Liver (tissue), 9 donors: ENCODE data around the gene RASGRP2. TPM values are rescaled to one million over a fixed set of nuclear protein-coding genes. Genes with fewer than 3 reads are reported as not detected.
A peak's percentile ranks its signal among the peaks of the same experiment; 100 is the strongest.

Source experiments
- DNase-seq: peaks from one replicate; pipeline ENCODE4 v3.0.0-alpha.2; 2017; ENCODE audit warnings: low spot score
- H3K27ac ChIP-seq, 2 donors: one replicate each; pipeline ENCODE4 v1.7.0; 2013; ENCODE audit warnings: inconsistent platforms in 2 of 2, low read length in 2 of 2, control low read depth in 1 of 2, low read depth in 1 of 2, mild to moderate bottlenecking in 1 of 2
- H3K27me3 ChIP-seq, 4 donors: one replicate each; pipeline versions ENCODE4 v1.6.1 to v1.7.0; 2013; ENCODE audit warnings: low read length in 3 of 4, inconsistent platforms in 1 of 4, mild to moderate bottlenecking in 1 of 4, moderate library complexity in 1 of 4; ENCODE audit not compliant: control insufficient read depth in 4 of 4, insufficient read depth in 4 of 4
- H3K36me3 ChIP-seq, 4 donors: one replicate each; pipeline versions ENCODE4 v1.6.1 to v1.7.0; 2013; ENCODE audit warnings: low read length in 3 of 4, mild to moderate bottlenecking in 3 of 4, low read depth in 1 of 4, moderate library complexity in 1 of 4; ENCODE audit not compliant: control insufficient read depth in 4 of 4, insufficient read depth in 3 of 4
- H3K4me1 ChIP-seq, 4 donors: one replicate each; pipeline versions ENCODE4 v1.6.1 to v1.7.0; 2013; ENCODE audit warnings: low read length in 3 of 4, mild to moderate bottlenecking in 3 of 4, moderate library complexity in 1 of 4; ENCODE audit not compliant: control insufficient read depth in 4 of 4, insufficient read depth in 4 of 4
- H3K4me3 ChIP-seq, 3 donors: one replicate each; pipeline versions ENCODE4 v1.6.1 to v1.7.0; 2013; ENCODE audit warnings: low read length in 3 of 3, control low read depth in 1 of 3, low read depth in 1 of 3, mild to moderate bottlenecking in 1 of 3
- H3K9ac ChIP-seq, 2 donors: one replicate each; pipeline ENCODE4 v1.7.0; 2013; ENCODE audit warnings: low read length in 2 of 2, mild to moderate bottlenecking in 2 of 2, moderate library complexity in 2 of 2, control low read depth in 1 of 2, low read depth in 1 of 2
- H3K9me3 ChIP-seq, 4 donors: one replicate each; pipeline versions ENCODE4 v1.6.1 to v1.7.0; 2013; ENCODE audit warnings: low read length in 3 of 4; ENCODE audit not compliant: control insufficient read depth in 4 of 4
- FOXA1 ChIP-seq: IDR thresholded peaks from 2 replicates; pipeline ENCODE4 v1.6.1; 2016; ENCODE audit warnings: antibody characterized with exemption
- FOXA2 ChIP-seq: IDR thresholded peaks from 2 replicates; pipeline ENCODE4 v1.6.1; 2016; ENCODE audit warnings: antibody characterized with exemption
- GABPA ChIP-seq, 2 donors: IDR thresholded peaks in 1 of 2; conservative IDR thresholded peaks in 1 of 2; 2 replicates each; pipeline ENCODE4 v1.6.1; 2016; ENCODE audit warnings: antibody characterized with exemption in 2 of 2, mild to moderate bottlenecking in 1 of 2, moderate library complexity in 1 of 2
- HNF4A ChIP-seq, 2 donors: conservative IDR thresholded peaks; 2 replicates each; pipeline ENCODE4 v1.6.1; 2016; ENCODE audit warnings: antibody characterized with exemption in 2 of 2, mild to moderate bottlenecking in 2 of 2
- MAX ChIP-seq: IDR thresholded peaks from 2 replicates; pipeline ENCODE4 v1.6.1; 2016; ENCODE audit warnings: antibody characterized with exemption
- NR2F2 ChIP-seq: IDR thresholded peaks from 2 replicates; pipeline ENCODE4 v1.6.1; 2016; ENCODE audit warnings: antibody characterized with exemption
- RAD21 ChIP-seq, 2 donors: IDR thresholded peaks; 2 replicates each; pipeline ENCODE4 v1.6.1; 2016; ENCODE audit warnings: antibody characterized with exemption in 2 of 2, mild to moderate bottlenecking in 2 of 2
- REST ChIP-seq: IDR thresholded peaks from 2 replicates; pipeline ENCODE4 v1.6.1; 2016; ENCODE audit warnings: antibody characterized with exemption, mild to moderate bottlenecking
- RXRA ChIP-seq, 2 donors: IDR thresholded peaks; 2 replicates each; pipeline ENCODE4 v1.6.1; 2017 to 2018; ENCODE audit warnings: antibody characterized with exemption in 2 of 2, mild to moderate bottlenecking in 1 of 2
- SP1 ChIP-seq: IDR thresholded peaks from 2 replicates; pipeline ENCODE4 v1.6.1; 2018; ENCODE audit warnings: antibody characterized with exemption, mild to moderate bottlenecking
- TAF1 ChIP-seq: conservative IDR thresholded peaks from 2 replicates; pipeline ENCODE4 v1.6.1; 2016; ENCODE audit warnings: antibody characterized with exemption, mild to moderate bottlenecking
- YY1 ChIP-seq: IDR thresholded peaks from 2 replicates; pipeline ENCODE4 v1.6.1; 2016; ENCODE audit warnings: antibody characterized with exemption, mild to moderate bottlenecking
- ZBTB33 ChIP-seq: IDR thresholded peaks from 2 replicates; pipeline ENCODE4 v1.6.1; 2016; ENCODE audit warnings: antibody characterized with exemption
- WGBS: extraction: QIAGEN DNeasy Blood & Tissue Kit; methylation state at CpG from one replicate; pipeline ENCODE4 v1.1.7; 2013; 5-methylcytosine and 5-hydroxymethylcytosine counted together
- polyA plus RNA-seq, 2 donors: library from polyadenylated mRNA; stranded (reverse) in 1 of 2; unstranded in 1 of 2; fragments of 200-250 nt in 1 of 2; fragments of >200 nt in 1 of 2; fragmentation: Nextera tagmentation in 1 of 2; extraction: Ambion mirVana in 1 of 2; gene quantifications; one replicate each; pipeline versions ENCODE4 v1.2.1 to v1.2.3, GENCODE V29; 2013 to 2015
- total RNA-seq, 2 donors: library from RNA; depleted of rRNA; stranded (reverse); fragments of >200 nt; gene quantifications; one replicate each; pipeline ENCODE4 v1.2.3, GENCODE V29; 2014
- TF ChIP-seq, protein P1 (sequence below): IDR thresholded peaks from 2 replicates; pipeline ENCODE4 v1.6.1; 2016; ENCODE audit warnings: antibody characterized with exemption
- donor health status: healthy.
- donor health status: healthy.
- donor health status: healthy.
- donor health status: healthy.
- donor health status: healthy.

The RASGRP2 gene
- total and polyA plus RNA-seq, 4 donors: 2.7 to 14.9 (median 8.7) TPM

- no peak for TF ChIP-seq REST
- TF ChIP-seq YY1: no peak
- no peak for TF ChIP-seq HNF4A (conservative IDR thresholded peaks at IDR 0.05)
- TF ChIP-seq RAD21 (IDR thresholded peaks at IDR 0.05): no peak
- TF ChIP-seq ZBTB33: no peak
- no peak for TF ChIP-seq TAF1
- TF ChIP-seq FOXA2: no peak
- TF ChIP-seq SP1: no peak
- no peak for TF ChIP-seq GABPA (IDR thresholded peaks at IDR 0.05 in 1 of 2, conservative IDR thresholded peaks at IDR 0.05 in 1 of 2)
- TF ChIP-seq RXRA (IDR thresholded peaks at IDR 0.05): no peak
- TF ChIP-seq NR2F2: no peak
Measured at GRCh38 chr11:64760759-64761420, 16.9 kb upstream of the RASGRP2 start (continued).

GRCh38 chr11:64759722-64760719, 16.1 kb upstream of the RASGRP2 start, which contains the start of gene PYGM:
TSS of gene PYGM (minus strand) at chr11:64759974. CDS start at chr11:64759898, 76 bp downstream.
- H3K4me1 ChIP-seq: peaks cover 0 to 7% (median 0%) of the 10 kb centered on the region in 4 donors
- H3K4me3 ChIP-seq: no peak within 1 kb of the TSS
- H3K27ac ChIP-seq: no peak within 1 kb of the TSS
- no peak within 1 kb of the TSS for H3K9ac ChIP-seq
- no peaks in the 10 kb centered on the region for H3K9me3 ChIP-seq
- no peak for TF ChIP-seq FOXA2
- peak; percentile 40 for TF ChIP-seq NR2F2
- peak; percentile 11 for TF ChIP-seq SP1
- no peak for TF ChIP-seq RXRA (IDR thresholded peaks at IDR 0.05)
- no peak for DNase-seq
- no peaks in the 10 kb centered on the region for H3K27me3 ChIP-seq
- H3K36me3 ChIP-seq: peaks cover 6 to 24% (median 17%) of the 10 kb centered on the region in 4 donors
- WGBS: 75% methylated on average over 24 of the region's 24 CpGs

DNA sequence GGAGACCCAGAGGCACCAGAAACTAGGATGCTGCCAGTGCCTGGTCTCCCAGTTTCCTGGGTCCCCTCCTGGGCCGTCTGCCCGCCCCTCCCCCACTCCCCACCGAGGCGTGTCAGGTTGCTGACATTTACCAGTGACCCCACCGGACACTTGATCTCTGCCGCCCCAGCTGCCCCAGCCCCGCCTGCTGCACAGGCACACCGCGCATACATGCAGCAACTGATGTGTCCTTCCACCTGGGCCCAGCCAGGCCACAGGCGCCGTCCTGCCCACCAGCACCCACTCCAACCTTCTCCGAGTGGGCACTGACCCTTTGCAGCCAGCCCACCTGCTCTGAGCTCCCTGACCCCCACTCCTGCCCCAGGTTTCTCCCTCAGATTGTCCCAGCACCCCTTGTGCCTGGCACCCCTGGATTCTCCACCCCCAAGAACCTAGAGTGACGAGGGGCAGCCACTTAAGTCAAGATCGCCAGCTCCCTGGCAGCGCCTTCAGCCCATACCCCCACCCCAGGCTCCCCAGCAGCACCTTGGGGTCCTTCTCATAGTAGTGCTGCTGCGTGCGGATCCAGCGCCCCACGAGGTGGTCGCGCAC, 15.3 kb upstream of the RASGRP2 start:
- no peaks in the 10 kb centered on the region for H3K9me3 ChIP-seq
- no peak overlapping the region for H3K27ac ChIP-seq
- no peak overlapping the region for H3K9ac ChIP-seq
- WGBS: 69% methylated on average over 21 of the region's 21 CpGs
- no peak for TF ChIP-seq FOXA1
- no peak for TF ChIP-seq RXRA (IDR thresholded peaks at IDR 0.05)
- TF ChIP-seq, protein P1, sequence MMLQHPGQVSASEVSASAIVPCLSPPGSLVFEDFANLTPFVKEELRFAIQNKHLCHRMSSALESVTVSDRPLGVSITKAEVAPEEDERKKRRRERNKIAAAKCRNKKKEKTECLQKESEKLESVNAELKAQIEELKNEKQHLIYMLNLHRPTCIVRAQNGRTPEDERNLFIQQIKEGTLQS: no peak
- TF ChIP-seq MAX: no peak
- no peak for TF ChIP-seq REST
- TF ChIP-seq TAF1: no peak
- no peak for TF ChIP-seq HNF4A (conservative IDR thresholded peaks at IDR 0.05)
- TF ChIP-seq GABPA (IDR thresholded peaks at IDR 0.05 in 1 of 2, conservative IDR thresholded peaks at IDR 0.05 in 1 of 2): no peak
- no peak for DNase-seq
- H3K4me1 ChIP-seq: peaks cover 0 to 7% (median 0%) of the 10 kb centered on the region in 4 donors
- no peaks in the 10 kb centered on the region for H3K27me3 ChIP-seq
- peaks cover 6 to 16% (median 10%) of the 10 kb centered on the region in 4 donors for H3K36me3 ChIP-seq
- no peak overlapping the region for H3K4me3 ChIP-seq
